Heart right ventricle (tissue), 16 donors: Measurements from ENCODE around the gene TSTD1. TPM values are rescaled to one million over a fixed set of nuclear protein-coding genes. Genes with fewer than 3 reads are reported as not detected.

ENCODE experiments used
- ATAC-seq, 8 donors: fragments of 200-7000 bp; cut with Tn5 transposase; one replicate each; pipeline ENCODE4 v1.9.1; 2020; ENCODE audit warnings: mild to moderate bottlenecking in 8 of 8, moderate library complexity in 8 of 8, moderate number of reproducible peaks in 1 of 8
- DNase-seq, 2 donors: peaks; one replicate each; pipeline ENCODE4 v3.0.0-alpha.2; 2020
- H3K27ac ChIP-seq, 10 donors: fragments of 200-600 bp; sonication (generic) in 2 of 10; one replicate each; pipeline versions ENCODE4 v1.5.0 to v1.8.0; 2020 to 2022; ENCODE audit warnings: mild to moderate bottlenecking in 3 of 10
- H3K27me3 ChIP-seq, 7 donors: fragments of 200-600 bp; one replicate each; pipeline ENCODE4 v1.8.0; 2021 to 2022; ENCODE audit warnings: mild to moderate bottlenecking in 2 of 7
- H3K36me3 ChIP-seq, 9 donors: fragments of 200-600 bp; sonication (generic) in 1 of 9; one replicate each; pipeline versions ENCODE4 v1.5.0 to v1.8.0; 2020 to 2022; ENCODE audit warnings: mild to moderate bottlenecking in 2 of 9
- H3K4me1 ChIP-seq, 9 donors: fragments of 200-600 bp; sonication (generic) in 1 of 9; one replicate each; pipeline versions ENCODE4 v1.5.0 to v1.8.0; 2020 to 2022; ENCODE audit warnings: mild to moderate bottlenecking in 4 of 9
- H3K4me3 ChIP-seq, 10 donors: fragments of 200-600 bp; sonication (generic) in 2 of 10; one replicate each; pipeline versions ENCODE4 v1.5.0 to v1.8.0; 2020 to 2022; ENCODE audit warnings: mild to moderate bottlenecking in 7 of 10, moderate library complexity in 2 of 10
- H3K9me3 ChIP-seq, 11 donors: fragments of 200-600 bp in 10 of 11; sonication (generic) in 2 of 11; one replicate each; pipeline versions ENCODE4 v1.5.0 to v1.8.0; 2013 to 2022; ENCODE audit warnings: mild to moderate bottlenecking in 2 of 11, control low read depth in 1 of 11, moderate library complexity in 1 of 11
- CTCF ChIP-seq, 9 donors: fragments of 200-600 bp; sonication (generic) in 2 of 9; IDR thresholded peaks; one replicate each; pipeline versions ENCODE4 v1.5.0 to v1.8.0; 2021 to 2022; ENCODE audit warnings: antibody characterized with exemption in 9 of 9, mild to moderate bottlenecking in 5 of 9, moderate library complexity in 1 of 9
- WGBS, 2 donors: extraction: QIAGEN DNeasy Blood & Tissue Kit; methylation state at CpG; one replicate each; pipeline ENCODE4 v1.1.7; 2013; ENCODE audit warnings: inconsistent platforms in 1 of 2; 5-methylcytosine and 5-hydroxymethylcytosine counted together
- intact Hi-C, 10 donors: fragments of 100-400 bp; cut with DNase I; formaldehyde crosslinking; loops; one replicate each; pipeline versions ENCODE4 v1.11.1 to v1.14.2; 2022
- polyA plus RNA-seq, 2 donors: library from polyadenylated mRNA; stranded (reverse); fragments of 200-250 nt; gene quantifications; one replicate each; pipeline ENCODE4 v1.2.3, GENCODE V29; 2013
- total RNA-seq, 10 donors: library from RNA; stranded (reverse); fragmentation: NEBNext Ultra II Directional in 3 of 10; extraction: Animal tissue kit (Norgen Biotek cat#: 25700) in 3 of 10; gene quantifications; one replicate each; pipeline versions ENCODE4 v1.2.1 to v1.2.4, GENCODE V29; 2021 to 2023
- donor health status: Arrhythmogenic right ventricular cardiomyopathy.
- donor health status: ischemic (EF 13 %, LVEDD 7.1; RV severe dilation, severe dysfunction).
- donor health status: healthy with polysubstance abuse.
- donor health status: DM: no; HTN: yes; CAD: no.
- donor health status: DM: no; HTN: no; CAD: no.
- donor health status: ischemic (EF 25% LVEDD 6.9; RV normal size, moderate dysfunction).
- donor health status: ischemic (EF 25% LVEDD 5.7; RV mildly dilated, moderate dysfunction).
- donor health status: healthy.
- donor health status: DM: yes; HTN: yes; CAD: no.
- donor health status: Ischemic cardiomyopathy.
- donor health status: ischemic (EF 35%, LVEDD 5.7; RV mildly dilated, moderate dysfunction).
- donor health status: nonischemic (EF 11% LVEDD 7.7; RV severe dilation, severe dysfunction).
- donor health status: DM: yes; HTN: yes; CAD: no.
- donor health status: PGD.
- donor health status: ischemic (EF 29% LVEDD 5.4; RV normal size, mild dysfunction).
- donor health status: nonischemic (EF 23%, LVEDD 6.1; RV moderate dilation, normal function).

Gene TSTD1
- total and polyA plus RNA-seq, 12 donors: 8.0 to 18.0 (median 13.4) TPM

GRCh38 chr1:161048949-161049722 is 10.4 kb upstream of the TSTD1 start:
- peak overlapping the region in 1 of 10 donors; percentile 98 for H3K27ac ChIP-seq
- no peak for ATAC-seq
- no peak for DNase-seq
- TF ChIP-seq CTCF (IDR thresholded peaks at IDR 0.05): no peak
- peaks cover 0 to 38% (median 8%) of the 10 kb centered on the region in 9 donors for H3K4me1 ChIP-seq
- H3K9me3 ChIP-seq: no peaks in the 10 kb centered on the region
- H3K36me3 ChIP-seq: peaks cover 0 to 51% (median 0%) of the 10 kb centered on the region in 9 donors
- WGBS, 2 donors: 79 to 92% methylated on average over 5 of the region's 5 CpGs
- intact Hi-C loops: loop anchor here in 5 of 10 donors (5.0 to 10.0 kb wide), 4 partner anchors 48 to 703 kb away; partner anchors contain the start of genes KLHDC9 (in 2 of the 5), NIT1 (in 1 of the 5) and PFDN2 (in 1 of the 5)
- no peak overlapping the region for H3K4me3 ChIP-seq
- H3K27me3 ChIP-seq: peaks cover 0 to 6% (median 0%) of the 10 kb centered on the region in 7 donors

GRCh38 chr1:161047436-161048420 is 9.0 kb upstream of the TSTD1 start:
- no peak for DNase-seq
- intact Hi-C loops: loop anchor here in 5 of 10 donors (5.0 to 10.0 kb wide), 4 partner anchors 50 to 705 kb away; partner anchors contain the start of genes KLHDC9 (in 2 of the 5), NIT1 (in 1 of the 5) and PFDN2 (in 1 of the 5)
- Histone ChIP-seq H3K4me3 (no peak overlapping the region), H3K27me3 (no peaks in the 10 kb centered on the region), H3K27ac (peak overlapping the region in 2 of 10 donors; percentile 90 to 98), H3K36me3 (peaks cover 0 to 45% (median 3%) of the 10 kb centered on the region in 9 donors), H3K4me1 (peaks cover 0 to 51% (median 17%) of the 10 kb centered on the region in 9 donors), H3K9me3 (no peaks in the 10 kb centered on the region)
- no peak for TF ChIP-seq CTCF (IDR thresholded peaks at IDR 0.05)
- no peak for ATAC-seq
- WGBS, 2 donors: 97 to 98% methylated on average over 18 of the region's 18 CpGs

GRCh38 chr1:161046605-161047228 is 8.0 kb upstream of the TSTD1 start:
- TF ChIP-seq CTCF (IDR thresholded peaks at IDR 0.05): no peak
- DNase-seq: no peak
- Histone ChIP-seq H3K27me3 (no peaks in the 10 kb centered on the region), H3K9me3 (no peaks in the 10 kb centered on the region), H3K4me1 (peaks cover 0 to 53% (median 17%) of the 10 kb centered on the region in 9 donors), H3K36me3 (peaks cover 0 to 47% (median 14%) of the 10 kb centered on the region in 9 donors), H3K4me3 (peak overlapping the region; percentile 65 to 98 (median 86)), H3K27ac (peak overlapping the region; percentile 86 to 98 (median 95))
- ATAC-seq: no peak
- WGBS, 2 donors: 76 to 77% methylated on average over 2 of the region's 2 CpGs
- intact Hi-C loops: loop anchor here in 5 of 10 donors (1.0 to 10.0 kb wide), 5 partner anchors 49 to 706 kb away; partner anchors contain the start of genes KLHDC9 (in 2 of the 5), NIT1 (in 1 of the 5) and PFDN2 (in 1 of the 5)
